Suprapubic skin (tissue), 3 donors: ENCODE results near the gene MICU1.

Experiments
- CTCF ChIP-seq, 2 donors: fragments of 200-600 bp in 1 of 2; fragments of 450-650 bp in 1 of 2; sonication (generic) in 1 of 2; IDR thresholded peaks; one replicate each; pipeline ENCODE4 v1.5.1; 2016 to 2019; ENCODE audit warnings: antibody characterized with exemption in 2 of 2, mild to moderate bottlenecking in 1 of 2, moderate library complexity in 1 of 2
- POLR2AphosphoS5 ChIP-seq, 3 donors: sonication (generic); formaldehyde crosslinking; IDR thresholded peaks; one replicate each; pipeline ENCODE4 v1.6.1; 2017; ENCODE audit warnings: antibody characterized with exemption in 3 of 3

DNA sequence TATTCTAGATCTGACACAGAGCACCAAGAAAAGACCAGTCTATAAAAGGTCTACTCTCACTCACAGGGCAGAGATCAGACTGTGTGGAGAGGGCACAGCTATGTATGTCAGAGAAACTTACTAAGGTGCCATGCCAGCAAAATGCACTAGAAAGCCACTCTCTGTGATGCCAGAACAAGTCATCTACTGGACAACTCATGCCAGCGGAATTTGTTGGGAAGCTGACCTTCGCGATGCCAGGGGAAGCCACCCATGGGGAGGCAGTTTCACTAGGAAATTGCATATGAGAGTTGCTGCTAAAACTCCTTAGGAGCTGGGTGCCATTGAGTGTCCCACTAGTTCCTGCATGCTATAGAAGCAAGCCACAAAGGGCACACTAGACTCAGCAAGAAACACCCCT lies 58.5 kb downstream of the MICU1 start:
- TF ChIP-seq CTCF (IDR thresholded peaks at IDR 0.05) (no peak), POLR2AphosphoS5 (IDR thresholded peaks at IDR 0.05) (no peak)
